MM.1S (cell line): ENCODE measurements around the gene FYN.

ENCODE experiments used
- DNase-seq: peaks from one replicate; pipeline ENCODE4 v3.0.0-alpha.2; 2015
- H2AFZ ChIP-seq: fragments of 300-600 bp; sonication (generic); 2 replicates; pipeline ENCODE4 v1.6.0; 2016; ENCODE audit warnings: antibody characterized with exemption, low read length
- H3F3A ChIP-seq: fragments of 300-600 bp; sonication (generic); 2 replicates; pipeline ENCODE4 v1.6.1; 2016; ENCODE audit warnings: mild to moderate bottlenecking, antibody characterized with exemption, low read length, moderate library complexity, mixed read lengths; ENCODE audit not compliant: insufficient read depth
- H3K27ac ChIP-seq: fragments of 300-600 bp; sonication (generic); 2 replicates; pipeline ENCODE4 v1.5.1; 2016; ENCODE audit warnings: mild to moderate bottlenecking, low read length
- H3K27me3 ChIP-seq: fragments of 300-600 bp; sonication (generic); replicated peaks from 2 replicates; pipeline ENCODE4 v1.6.0; 2016; ENCODE audit warnings: low read length; ENCODE audit not compliant: insufficient read depth
- H3K36me3 ChIP-seq: fragments of 300-600 bp; sonication (generic); replicated peaks from 2 replicates; pipeline ENCODE4 v1.6.1; 2016; ENCODE audit warnings: mild to moderate bottlenecking, low read length, mixed read lengths; ENCODE audit not compliant: insufficient read depth
- H3K4me1 ChIP-seq: fragments of 300-600 bp; sonication (generic); 2 replicates; pipeline ENCODE4 v1.6.1; 2016; ENCODE audit warnings: low read length, mixed read lengths
- H3K4me2 ChIP-seq: fragments of 300-600 bp; sonication (generic); 2 replicates; pipeline ENCODE4 v1.6.0; 2016; ENCODE audit warnings: low read depth, low read length
- H3K4me3 ChIP-seq: fragments of 300-600 bp; sonication (generic); 2 replicates; pipeline ENCODE4 v1.5.1; 2016; ENCODE audit warnings: low read length, mixed read lengths
- H3K79me2 ChIP-seq: fragments of 300-600 bp; sonication (generic); 2 replicates; pipeline ENCODE4 v1.6.1; 2016; ENCODE audit warnings: mixed run types, low read length, mixed read lengths
- H3K9ac ChIP-seq: fragments of 300-600 bp; sonication (generic); 2 replicates; pipeline ENCODE4 v1.6.1; 2016; ENCODE audit warnings: low read length, mixed read lengths
- H3K9me2 ChIP-seq: fragments of 300-600 bp; sonication (generic); replicated peaks from 2 replicates; pipeline ENCODE4 v1.6.1; 2016; ENCODE audit warnings: mild to moderate bottlenecking, low read length, mixed read lengths; ENCODE audit not compliant: insufficient read depth
- H3K9me3 ChIP-seq: fragments of 300-600 bp; sonication (generic); replicated peaks from 2 replicates; pipeline ENCODE4 v1.6.1; 2016; ENCODE audit warnings: mild to moderate bottlenecking, low read length, mixed read lengths; ENCODE audit not compliant: insufficient read depth
- H4K20me1 ChIP-seq: fragments of 300-600 bp; sonication (generic); 2 replicates; pipeline ENCODE4 v1.6.1; 2016; ENCODE audit warnings: mild to moderate bottlenecking, low read length, moderate library complexity, mixed read lengths; ENCODE audit not compliant: insufficient read depth
- CTCF ChIP-seq: fragments of 300-600 bp; sonication (generic); IDR thresholded peaks from 2 replicates; pipeline ENCODE4 v1.5.1; 2016; ENCODE audit warnings: antibody characterized with exemption, low read length, mixed read lengths
- EZH2 ChIP-seq: fragments of 300-600 bp; sonication (generic); optimal IDR thresholded peaks from 2 replicates; pipeline ENCODE3; 2017; ENCODE audit warnings: low read depth, mild to moderate bottlenecking, antibody characterized with exemption, low read length, mixed read lengths
- EZH2phosphoT487 ChIP-seq: fragments of 300-600 bp; sonication (generic); IDR thresholded peaks from 2 replicates; pipeline ENCODE4 v1.6.1; 2018; ENCODE audit warnings: antibody characterized with exemption, low read length

Gene FYN

DNA sequence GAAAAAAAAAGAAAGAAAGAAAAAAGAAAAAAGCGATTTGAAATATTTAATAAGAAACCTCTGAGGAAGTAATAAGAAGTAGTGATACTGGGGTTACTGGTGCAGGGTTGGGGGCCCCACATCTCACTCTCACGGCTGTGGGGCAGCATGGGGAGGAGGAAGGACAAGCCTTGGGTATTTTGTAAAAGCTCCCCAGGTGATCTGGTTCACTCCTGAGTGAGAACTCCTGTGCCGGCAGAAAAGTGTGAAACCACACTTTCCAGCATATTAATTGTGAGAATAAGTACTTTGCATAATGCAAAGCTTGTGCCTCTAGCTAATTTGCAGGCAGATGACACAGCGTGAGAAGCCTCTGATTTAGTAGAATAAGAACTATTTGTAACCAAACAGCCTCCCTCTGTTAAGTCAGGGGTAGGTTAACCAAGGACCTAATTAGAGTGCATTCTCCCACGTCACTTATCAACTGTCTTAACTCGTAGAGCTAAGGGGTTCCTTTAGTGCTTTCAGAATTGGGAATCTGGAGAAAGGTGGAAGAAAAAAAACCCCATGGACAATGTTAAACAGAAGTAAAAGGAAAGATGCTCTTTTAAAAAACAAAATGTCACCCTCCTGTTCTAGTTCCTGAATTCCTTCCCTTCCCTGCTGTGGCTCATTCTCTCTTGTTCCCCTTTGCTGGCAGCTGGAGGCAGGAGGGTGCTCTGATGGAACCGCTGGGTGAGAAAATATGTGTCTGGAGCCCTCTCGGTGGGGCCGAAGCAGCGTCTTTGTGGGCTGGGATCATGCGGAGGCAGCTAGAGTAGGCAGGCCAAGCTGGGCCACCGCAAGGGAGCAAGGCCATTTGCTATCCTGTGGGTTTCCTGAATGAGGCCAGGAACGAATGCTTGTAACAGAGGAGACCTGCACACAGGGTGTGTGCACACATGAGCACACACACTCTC is 108.7 kb downstream of the FYN start:
- H4K20me1 ChIP-seq = no peaks in the 10 kb centered on the region
- no peak overlapping the region for H3K27ac ChIP-seq
- H3K4me2 ChIP-seq = no peak overlapping the region
- DNase-seq = no peak
- H3F3A ChIP-seq = no peaks in the 10 kb centered on the region
- H3K27me3 ChIP-seq = no peaks in the 10 kb centered on the region
- no peak overlapping the region for H2AFZ ChIP-seq
- no peaks in the 10 kb centered on the region for H3K79me2 ChIP-seq
- no peaks in the 10 kb centered on the region for H3K9me2 ChIP-seq
- H3K4me1 ChIP-seq = peaks cover 12% of the 10 kb centered on the region
- no peak overlapping the region for H3K9ac ChIP-seq
- H3K4me3 ChIP-seq = no peak overlapping the region
- no peaks in the 10 kb centered on the region for H3K9me3 ChIP-seq
- H3K36me3 ChIP-seq = no peaks in the 10 kb centered on the region
- TF ChIP-seq EZH2phosphoT487 = no peak
- TF ChIP-seq EZH2 = no peak
- no peak for TF ChIP-seq CTCF

- H3K36me3 ChIP-seq = no peaks in the 10 kb centered on the region
- H3K27me3 ChIP-seq = no peaks in the 10 kb centered on the region
- DNase-seq = no peak
- H3F3A ChIP-seq = no peaks in the 10 kb centered on the region
- no peaks in the 10 kb centered on the region for H3K9me3 ChIP-seq
- no peaks in the 10 kb centered on the region for H4K20me1 ChIP-seq
- no peak overlapping the region for H2AFZ ChIP-seq
- TF ChIP-seq EZH2 = no peak
- TF ChIP-seq CTCF = no peak
- TF ChIP-seq EZH2phosphoT487 = no peak
- H3K4me1 ChIP-seq = peaks cover under 1% of the 10 kb centered on the region; the same call in 1 of the 2 replicates
- H3K27ac ChIP-seq = no peak overlapping the region
- H3K79me2 ChIP-seq = no peaks in the 10 kb centered on the region
- H3K9ac ChIP-seq = no peak overlapping the region
- no peak overlapping the region for H3K4me2 ChIP-seq
- H3K9me2 ChIP-seq = no peaks in the 10 kb centered on the region
- no peak overlapping the region for H3K4me3 ChIP-seq
These were observed 109.9 kb downstream of the FYN start for GRCh38 chr6:111763381-111763780.

- no peaks in the 10 kb centered on the region for H3K9me3 ChIP-seq
- H3K9ac ChIP-seq = no peak overlapping the region
- H3K4me1 ChIP-seq = no peaks in the 10 kb centered on the region
- TF ChIP-seq EZH2phosphoT487 = no peak
- H2AFZ ChIP-seq = no peak overlapping the region
- no peaks in the 10 kb centered on the region for H3K36me3 ChIP-seq
- H4K20me1 ChIP-seq = no peaks in the 10 kb centered on the region
- no peaks in the 10 kb centered on the region for H3F3A ChIP-seq
- H3K79me2 ChIP-seq = no peaks in the 10 kb centered on the region
- no peak for DNase-seq
- no peaks in the 10 kb centered on the region for H3K9me2 ChIP-seq
- H3K27me3 ChIP-seq = no peaks in the 10 kb centered on the region
- H3K4me2 ChIP-seq = no peak overlapping the region
- no peak overlapping the region for H3K4me3 ChIP-seq
- H3K27ac ChIP-seq = no peak overlapping the region
These were observed 111.4 kb downstream of the FYN start for GRCh38 chr6:111761783-111762312.

DNA sequence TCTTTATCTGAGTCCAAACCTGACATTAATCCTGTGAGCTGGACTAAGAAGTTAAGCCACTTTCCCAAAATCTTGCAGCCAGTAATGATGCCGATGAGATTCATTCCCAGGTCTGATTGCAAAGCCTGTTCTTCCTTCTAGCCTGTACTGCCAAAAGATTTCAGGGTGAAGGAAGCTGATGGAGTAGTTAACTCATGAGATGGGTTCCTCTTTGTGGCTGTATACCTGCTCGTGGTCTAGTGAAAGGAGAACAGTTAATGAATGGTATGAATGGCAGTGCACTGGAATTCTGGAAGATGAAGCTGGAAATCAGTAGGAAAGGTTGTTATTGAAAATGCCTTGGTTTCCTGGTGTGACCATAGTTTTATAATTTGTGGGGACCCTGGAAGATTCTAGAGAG is 112.0 kb downstream of the FYN start:
- H2AFZ ChIP-seq = no peak overlapping the region
- H3F3A ChIP-seq = no peaks in the 10 kb centered on the region
- H3K4me3 ChIP-seq = no peak overlapping the region
- no peak overlapping the region for H3K9ac ChIP-seq
- no peaks in the 10 kb centered on the region for H3K36me3 ChIP-seq
- H3K27ac ChIP-seq = no peak overlapping the region
- DNase-seq = no peak
- H3K4me2 ChIP-seq = no peak overlapping the region
- no peaks in the 10 kb centered on the region for H3K4me1 ChIP-seq
- TF ChIP-seq EZH2phosphoT487 (no peak), CTCF (no peak), EZH2 (no peak)
- no peaks in the 10 kb centered on the region for H3K9me3 ChIP-seq
- H4K20me1 ChIP-seq = no peaks in the 10 kb centered on the region
- no peaks in the 10 kb centered on the region for H3K79me2 ChIP-seq
- H3K27me3 ChIP-seq = no peaks in the 10 kb centered on the region
- H3K9me2 ChIP-seq = no peaks in the 10 kb centered on the region
